GM13977 (cell line): ENCODE results near the gene DEFB114.

Source experiments
- DNase-seq: peaks from one replicate; pipeline ENCODE4 v3.0.0; 2012; ENCODE audit warnings: low spot score
- CTCF ChIP-seq: IDR thresholded peaks from 2 replicates; pipeline ENCODE4 v1.5.1; 2012; ENCODE audit warnings: mild to moderate bottlenecking, control low read depth; ENCODE audit not compliant: insufficient read depth; ENCODE audit errors: extremely low read depth, missing control alignments
- in situ Hi-C: fragments of 300-500 bp; cut with MboI; formaldehyde crosslinking; loops from one replicate; pipeline ENCODE4 v1.12.0; 2022; ENCODE audit warnings: low sequenced_read_pairs, low pct_unique_long_range_greater_than_20kb, mixed read lengths, inconsistent platforms; ENCODE audit not compliant: unreplicated experiment

Gene DEFB114

GRCh38 chr6:49982046-49982445 lies 18.1 kb upstream of the DEFB114 start:
- TF ChIP-seq CTCF = no peak
- in situ Hi-C loops = no loop called here
- DNase-seq = no peak

GRCh38 chr6:49980898-49981297 lies 16.9 kb upstream of the DEFB114 start:
- DNase-seq = no peak
- no peak for TF ChIP-seq CTCF
- in situ Hi-C loops = no loop called here

- no peak for TF ChIP-seq CTCF
- peak; percentile 3 for DNase-seq
- in situ Hi-C loops = no loop called here
These were observed 15.6 kb upstream of the DEFB114 start for GRCh38 chr6:49979584-49979983.

GRCh38 chr6:49978332-49979226 lies 14.6 kb upstream of the DEFB114 start:
- in situ Hi-C loops = no loop called here
- TF ChIP-seq CTCF = no peak
- DNase-seq = no peak

- no peak for TF ChIP-seq CTCF
- in situ Hi-C loops = no loop called here
- DNase-seq = no peak
These were observed 5.6 kb upstream of the DEFB114 start, which contains the start of gene DEFB113 for GRCh38 chr6:49969605-49970004. Gene DEFB113 (minus strand): TSS chr6:49969625. CDS start chr6:49969625, 0 bp downstream.

GRCh38 chr6:49966823-49967222 lies 2.9 kb upstream of the DEFB114 start:
- in situ Hi-C loops = no loop called here
- DNase-seq = no peak
- TF ChIP-seq CTCF = no peak
